Stomach (tissue), 9 donors: ENCODE measurements around the gene CHRM5. TPM values are rescaled to one million over a fixed set of nuclear protein-coding genes. Genes with fewer than 3 reads are reported as not detected.
"Not testable (repeated sequence)": the region's sequence is repeated elsewhere in the genome, so short reads cannot be mapped to it uniquely, and the experiment has no call there.

Source experiments
- DNase-seq, 2 donors: peaks; one replicate each; pipeline versions ENCODE4 v3.0.0 to v3.0.0-alpha.2; 2013 to 2019
- H3K27ac ChIP-seq, 5 donors: fragments of 200-600 bp in 4 of 5; sonication (generic) in 4 of 5; one replicate each; pipeline ENCODE4 v1.5.1; 2013 to 2019; ENCODE audit warnings: mild to moderate bottlenecking in 1 of 5, moderate library complexity in 1 of 5
- H3K27me3 ChIP-seq, 3 donors: fragments of 200-600 bp; sonication (generic); one replicate each; pipeline ENCODE4 v1.5.1; 2017 to 2019; ENCODE audit warnings: mixed run types in 1 of 3
- H3K36me3 ChIP-seq, 4 donors: fragments of 200-600 bp; sonication (generic); 1 replicate in 3 of 4; 2 replicates in 1 of 4; pipeline ENCODE4 v1.5.1; 2016 to 2019
- H3K4me1 ChIP-seq, 4 donors: fragments of 200-600 bp; sonication (generic); one replicate each; pipeline ENCODE4 v1.5.1; 2016 to 2019
- H3K4me3 ChIP-seq, 4 donors: fragments of 200-600 bp; sonication (generic) in 3 of 4; one replicate each; pipeline ENCODE4 v1.5.1; 2016 to 2019; ENCODE audit warnings: mild to moderate bottlenecking in 1 of 4
- H3K9me3 ChIP-seq, 4 donors: fragments of 200-600 bp; sonication (generic); one replicate each; pipeline ENCODE4 v1.5.1; 2016 to 2019
- EP300 ChIP-seq: sonication (generic); formaldehyde crosslinking; IDR thresholded peaks from one replicate; pipeline ENCODE4 v1.6.1; 2017; ENCODE audit warnings: antibody characterized with exemption
- POLR2A ChIP-seq, 4 donors: fragments of 450-650 bp; IDR thresholded peaks; one replicate each; pipeline ENCODE4 v1.6.1; 2016; ENCODE audit warnings: antibody characterized with exemption in 4 of 4, control low read depth in 2 of 4, mild to moderate bottlenecking in 1 of 4, moderate library complexity in 1 of 4
- POLR2AphosphoS5 ChIP-seq, 3 donors: sonication (generic); formaldehyde crosslinking; IDR thresholded peaks; one replicate each; pipeline ENCODE4 v1.6.1; 2016; ENCODE audit warnings: antibody characterized with exemption in 3 of 3
- whole genome bisulfite sequencing, 5 donors: extraction: QIAGEN DNeasy Blood & Tissue Kit in 3 of 5; methylation state at CpG; one replicate each; pipeline versions ENCODE4 v1.1.5 to v1.1.7; 2013 to 2018; 5-methylcytosine and 5-hydroxymethylcytosine counted together
- intact Hi-C: fragments of 100-400 bp; cut with DNase I; formaldehyde crosslinking; loops from one replicate; pipeline ENCODE4 v1.15.1; 2023; ENCODE audit warnings: low total_unique reads
- polyA plus RNA-seq, 3 donors: library from polyadenylated mRNA; stranded (reverse); fragments of 200-250 nt; gene quantifications; one replicate each; pipeline ENCODE4 v1.2.3, GENCODE V29; 2013
- total RNA-seq, 5 donors: library from RNA; depleted of rRNA; stranded (reverse); fragments of >200 nt; gene quantifications; one replicate each; pipeline versions ENCODE4 v1.1.0 to v1.2.3, GENCODE V29; 2014 to 2016
- TF ChIP-seq, protein P1 (sequence below), 7 experiments: fragments of 450-650 bp in 4 of 7; fragments of 200-600 bp in 3 of 7; sonication (generic) in 3 of 7; IDR thresholded peaks; one replicate each; pipeline ENCODE4 v1.5.1; 2016 to 2019; ENCODE audit warnings: antibody characterized with exemption in 7 of 7, control low read depth in 2 of 7, mild to moderate bottlenecking in 1 of 7
- donor health status: healthy with polysubstance abuse.
- donor health status: Bipolar disorder and iron deficiency.
- donor health status: healthy.

The CHRM5 gene
- total and polyA plus RNA-seq, 8 donors: not detected

DNA sequence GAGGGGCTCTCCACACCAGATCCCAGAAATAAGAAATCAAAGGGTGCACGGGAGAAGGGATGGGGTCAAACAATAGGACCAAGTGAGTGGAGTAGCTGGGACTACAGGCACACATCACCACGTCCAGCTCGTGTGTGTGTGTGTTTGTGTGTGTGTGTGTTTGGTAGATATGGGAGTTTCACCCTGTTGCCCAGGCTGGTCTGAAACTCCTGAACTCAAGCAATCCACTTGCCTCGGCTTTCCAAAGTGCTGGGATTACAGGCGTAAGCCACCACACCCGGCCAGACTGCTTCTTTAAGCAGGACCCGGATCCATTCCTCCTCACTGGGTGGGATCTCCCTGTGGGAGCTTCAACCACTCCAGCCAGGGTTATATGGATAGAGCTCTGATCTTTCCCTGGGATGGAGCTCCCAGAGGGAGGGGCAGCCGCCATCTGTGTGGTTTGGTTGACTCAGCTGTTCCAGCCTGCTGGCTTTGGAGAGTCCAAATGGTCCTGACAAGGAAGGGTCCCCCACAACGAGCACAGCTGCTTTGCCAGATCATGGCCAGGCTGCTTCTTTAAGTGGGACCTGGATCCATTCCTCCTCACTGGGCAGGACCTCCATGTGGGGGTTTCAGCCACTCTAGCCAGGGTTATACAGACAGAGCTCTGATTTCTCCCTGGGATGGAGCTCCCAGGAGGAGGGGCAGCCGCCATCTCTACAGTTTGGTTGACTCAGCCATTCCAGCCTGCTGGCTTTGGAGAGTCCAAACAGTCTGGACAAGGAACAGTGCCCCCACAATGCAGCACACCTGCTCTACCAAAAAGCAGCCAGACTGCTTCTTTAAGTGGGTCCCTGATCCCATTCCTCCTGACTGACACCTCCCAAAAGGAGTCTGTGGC lies 79.8 kb downstream of the CHRM5 start:
- WGBS, 5 donors: 80 to 87% (median 84%) methylated on average over 9 to 10 of the region's 10 CpGs

DNA sequence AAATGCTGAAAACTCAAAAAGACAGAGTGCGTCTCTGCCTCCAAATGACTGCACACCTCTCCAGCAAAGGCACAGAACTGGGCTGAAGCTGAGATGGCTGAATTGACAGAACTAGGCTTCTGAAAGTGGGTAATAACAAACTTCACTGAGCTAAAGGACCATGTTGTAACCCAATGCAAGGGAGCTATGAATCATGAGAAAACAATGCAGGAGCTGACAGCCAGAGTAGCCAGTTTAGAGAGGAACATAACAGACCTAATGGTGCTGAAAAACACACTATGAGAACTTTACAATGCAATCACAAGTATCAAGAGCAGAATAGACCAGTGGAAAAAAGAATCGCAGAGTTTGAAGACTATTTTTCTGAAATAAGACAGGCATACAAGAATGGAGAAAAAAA lies 80.8 kb downstream of the CHRM5 start:
- WGBS, 5 donors: 91 to 98% (median 92%) methylated on average over 2 of the region's 2 CpGs
- no peak for TF ChIP-seq POLR2AphosphoS5 (IDR thresholded peaks at IDR 0.05)
- TF ChIP-seq EP300: no peak
- TF ChIP-seq POLR2A (IDR thresholded peaks at IDR 0.05): no peak
- TF ChIP-seq, protein P1, sequence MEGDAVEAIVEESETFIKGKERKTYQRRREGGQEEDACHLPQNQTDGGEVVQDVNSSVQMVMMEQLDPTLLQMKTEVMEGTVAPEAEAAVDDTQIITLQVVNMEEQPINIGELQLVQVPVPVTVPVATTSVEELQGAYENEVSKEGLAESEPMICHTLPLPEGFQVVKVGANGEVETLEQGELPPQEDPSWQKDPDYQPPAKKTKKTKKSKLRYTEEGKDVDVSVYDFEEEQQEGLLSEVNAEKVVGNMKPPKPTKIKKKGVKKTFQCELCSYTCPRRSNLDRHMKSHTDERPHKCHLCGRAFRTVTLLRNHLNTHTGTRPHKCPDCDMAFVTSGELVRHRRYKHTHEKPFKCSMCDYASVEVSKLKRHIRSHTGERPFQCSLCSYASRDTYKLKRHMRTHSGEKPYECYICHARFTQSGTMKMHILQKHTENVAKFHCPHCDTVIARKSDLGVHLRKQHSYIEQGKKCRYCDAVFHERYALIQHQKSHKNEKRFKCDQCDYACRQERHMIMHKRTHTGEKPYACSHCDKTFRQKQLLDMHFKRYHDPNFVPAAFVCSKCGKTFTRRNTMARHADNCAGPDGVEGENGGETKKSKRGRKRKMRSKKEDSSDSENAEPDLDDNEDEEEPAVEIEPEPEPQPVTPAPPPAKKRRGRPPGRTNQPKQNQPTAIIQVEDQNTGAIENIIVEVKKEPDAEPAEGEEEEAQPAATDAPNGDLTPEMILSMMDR (IDR thresholded peaks at IDR 0.05): no peak
- H3K4me3 ChIP-seq: no peak overlapping the region

More for the DNA sequence above, 79.8 kb downstream of the CHRM5 start:
- H3K27me3 ChIP-seq: no peaks in the 10 kb centered on the region
- H3K4me1 ChIP-seq: no peaks in the 10 kb centered on the region
- intact Hi-C loops: no loop called here
- H3K9me3 ChIP-seq: peaks cover 0 to 24% (median 11%) of the 10 kb centered on the region in 4 donors
- H3K4me3 ChIP-seq: no peak overlapping the region
- no peak overlapping the region for H3K27ac ChIP-seq
- no peak for DNase-seq
- no peaks in the 10 kb centered on the region for H3K36me3 ChIP-seq
- no peak for TF ChIP-seq EP300
- no peak for TF ChIP-seq POLR2A (IDR thresholded peaks at IDR 0.05)
- TF ChIP-seq POLR2AphosphoS5 (IDR thresholded peaks at IDR 0.05): no peak
- TF ChIP-seq, protein P1 (IDR thresholded peaks at IDR 0.05): no peak

DNA sequence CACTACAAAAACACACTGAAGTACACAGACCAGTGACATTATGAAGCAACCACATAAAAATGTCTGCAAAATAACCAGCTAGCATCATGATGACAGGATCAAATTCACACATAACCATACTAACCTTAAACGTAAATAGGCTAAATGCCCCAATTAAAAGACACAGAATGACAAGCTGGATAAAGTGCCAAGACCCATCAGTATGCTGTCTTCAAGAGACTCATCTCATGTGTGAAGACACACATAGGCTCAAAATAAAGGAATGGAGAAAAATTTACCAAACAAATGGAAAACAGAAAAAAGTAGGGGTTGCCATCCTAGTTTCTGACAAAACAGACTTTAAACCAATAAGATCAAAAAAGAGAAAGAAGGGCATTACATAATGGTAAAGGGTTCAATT lies 82.1 kb downstream of the CHRM5 start:
- intact Hi-C loops: not testable (repeated sequence)

More for the DNA sequence above, 80.8 kb downstream of the CHRM5 start:
- intact Hi-C loops: no loop called here
- Histone ChIP-seq H3K27ac (no peak overlapping the region), H3K4me1 (no peaks in the 10 kb centered on the region), H3K27me3 (no peaks in the 10 kb centered on the region), H3K9me3 (peaks cover 0 to 24% (median 11%) of the 10 kb centered on the region in 4 donors), H3K36me3 (no peaks in the 10 kb centered on the region)
- DNase-seq: no peak

DNA sequence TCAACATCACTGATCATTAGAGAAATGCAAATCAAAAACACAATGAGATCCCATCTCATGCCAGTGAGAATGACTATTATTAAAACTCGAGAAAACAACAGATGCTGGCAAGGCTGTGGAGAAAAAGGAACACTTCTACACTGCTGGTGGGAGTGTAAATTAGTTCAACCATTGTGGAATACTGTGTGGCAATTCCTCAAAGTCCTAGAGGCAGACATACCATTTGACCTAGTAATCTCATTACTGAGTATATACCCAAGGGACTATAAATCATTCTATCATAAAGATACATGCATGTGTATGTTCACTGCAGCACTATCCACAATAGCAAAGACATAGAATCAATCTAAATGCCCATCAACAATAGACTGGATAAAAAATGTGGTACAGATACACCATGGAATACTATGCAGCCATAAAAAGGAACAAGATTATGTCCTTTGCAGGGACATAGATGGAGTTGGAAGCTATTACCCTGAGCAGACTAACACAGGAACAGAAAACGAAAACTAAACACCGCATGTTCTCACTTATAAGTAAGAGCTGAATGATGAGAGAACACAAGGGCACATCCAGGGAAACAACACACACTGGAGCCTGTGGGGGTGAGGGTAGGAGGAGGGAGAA lies 85.9 kb downstream of the CHRM5 start:
- Histone ChIP-seq H3K9me3 (peaks cover 0 to 23% (median 11%) of the 10 kb centered on the region in 4 donors), H3K4me3 (no peak overlapping the region), H3K36me3 (no peaks in the 10 kb centered on the region), H3K4me1 (no peaks in the 10 kb centered on the region), H3K27me3 (no peaks in the 10 kb centered on the region), H3K27ac (no peak overlapping the region)
- 91 to 100% (median 95%) methylated on average over 3 of the region's 3 CpGs for WGBS, 5 donors
- TF ChIP-seq, protein P1 (IDR thresholded peaks at IDR 0.05): no peak
- TF ChIP-seq POLR2A (IDR thresholded peaks at IDR 0.05) (no peak), POLR2AphosphoS5 (IDR thresholded peaks at IDR 0.05) (no peak), EP300 (no peak)
- intact Hi-C loops: no loop called here
- DNase-seq: no peak

More for the DNA sequence above, 82.1 kb downstream of the CHRM5 start:
- H3K36me3 ChIP-seq, H3K27me3 ChIP-seq, H3K27ac ChIP-seq, H3K4me3 ChIP-seq, DNase-seq, H3K4me1 ChIP-seq: not testable (repeated sequence)
- 70 to 100% (median 88%) methylated on average over 1 of the region's 1 CpG for WGBS, 5 donors
- peaks cover 0 to 24% (median 11%) of the 10 kb centered on the region in 4 donors for H3K9me3 ChIP-seq
